B cell (primary cell): Measurements from ENCODE around the gene LRRC7. TPM values are rescaled to one million over a fixed set of nuclear protein-coding genes. Genes with fewer than 3 reads are reported as not detected.

Experiments used
- ATAC-seq: fragments of 200-7000 bp; cut with Tn5 transposase; one replicate; pipeline ENCODE4 v1.10.0; 2021; ENCODE audit warnings: low read depth, mild to moderate bottlenecking, moderate number of reproducible peaks, moderate library complexity
- CTCF ChIA-PET: fragments of 350-600 bp; sonication (Branson Sonifier 250); formaldehyde crosslinking; loops from one replicate; lab custom pipeline; 2021; ENCODE audit warnings: antibody characterized with exemption, inconsistent platforms; lab: Charles Lee
- POLR2A ChIA-PET: fragments of 350-600 bp; sonication (Branson Sonifier 250); formaldehyde crosslinking; loops from one replicate; lab custom pipeline; 2021; ENCODE audit warnings: antibody characterized with exemption; lab: Charles Lee
- DNase-seq: peaks from one replicate; pipeline ENCODE4 v3.0.0; 2013
- H2AFZ ChIP-seq: 2 replicates; pipeline ENCODE4 v1.6.1; 2012; ENCODE audit warnings: mild to moderate bottlenecking, low read depth, low read length; ENCODE audit not compliant: insufficient read depth, poor library complexity, severe bottlenecking
- H3K27ac ChIP-seq, 2 donors: 1 replicate in 1 of 2; 2 replicates in 1 of 2; pipeline ENCODE4 v1.5.1; 2012 to 2013; ENCODE audit warnings: low read length in 2 of 2, mild to moderate bottlenecking in 2 of 2, moderate library complexity in 1 of 2
- H3K27me3 ChIP-seq, 4 experiments: fragments of 200-600 bp in 1 of 4; sonication (generic) in 1 of 4; replicated peaks in 1 of 4; 1 replicate in 2 of 4; 2 replicates in 2 of 4; pipeline versions ENCODE4 v1.6.1 to v1.7.0; 2013 to 2016; ENCODE audit warnings: low read length in 3 of 4, mild to moderate bottlenecking in 2 of 4, mixed read lengths in 1 of 4, moderate library complexity in 1 of 4; ENCODE audit not compliant: insufficient read depth in 4 of 4, control insufficient read depth in 3 of 4; ENCODE audit errors: control extremely low read depth in 1 of 4
- H3K36me3 ChIP-seq, 2 experiments: replicated peaks in 1 of 2; 1 replicate in 1 of 2; 2 replicates in 1 of 2; pipeline versions ENCODE4 v1.6.1 to v1.7.1; 2013; ENCODE audit warnings: low read length in 1 of 2; ENCODE audit not compliant: insufficient read depth in 2 of 2, control insufficient read depth in 1 of 2; ENCODE audit errors: control extremely low read depth in 1 of 2, extremely low read depth in 1 of 2
- H3K4me1 ChIP-seq, 2 donors: fragments of 200-600 bp in 1 of 2; sonication (generic) in 1 of 2; 1 replicate in 1 of 2; 2 replicates in 1 of 2; pipeline versions ENCODE4 v1.5.1 to v1.6.1; 2013 to 2017; ENCODE audit warnings: low read length in 2 of 2; ENCODE audit not compliant: control insufficient read depth in 2 of 2, insufficient read depth in 2 of 2
- H3K4me2 ChIP-seq: replicated peaks from 2 replicates; pipeline ENCODE3; 2012; ENCODE audit warnings: mild to moderate bottlenecking, low read depth, low read length; ENCODE audit not compliant: poor library complexity, severe bottlenecking
- H3K4me3 ChIP-seq, 5 experiments: fragments of 200-600 bp in 1 of 5; sonication (generic) in 1 of 5; 1 replicate in 3 of 5; 2 replicates in 2 of 5; pipeline versions ENCODE4 v1.5.1 to v1.7.0; 2011 to 2016; ENCODE audit warnings: low read length in 4 of 5, mild to moderate bottlenecking in 4 of 5, low read depth in 2 of 5, control low read depth in 1 of 5, moderate library complexity in 1 of 5; ENCODE audit not compliant: insufficient read depth in 1 of 5; ENCODE audit errors: control extremely low read depth in 1 of 5, extremely low read depth in 1 of 5
- H3K79me2 ChIP-seq: fragments of 200-600 bp; sonication (generic); one replicate; pipeline ENCODE4 v1.6.0; 2016; ENCODE audit warnings: low read length; ENCODE audit not compliant: control insufficient read depth, insufficient read depth
- H3K9ac ChIP-seq: fragments of 200-600 bp; sonication (generic); 2 replicates; pipeline ENCODE4 v1.6.1; 2017; ENCODE audit warnings: mild to moderate bottlenecking, low read length, moderate library complexity
- H3K9me3 ChIP-seq, 3 donors: one replicate each; pipeline versions ENCODE4 v1.6.1 to v1.7.1; 2013; ENCODE audit warnings: low read length in 2 of 3; ENCODE audit not compliant: control insufficient read depth in 2 of 3, insufficient read depth in 1 of 3; ENCODE audit errors: control extremely low read depth in 1 of 3
- H4K20me1 ChIP-seq: 2 replicates; pipeline ENCODE4 v1.6.0; 2012; ENCODE audit warnings: mild to moderate bottlenecking, low read length; ENCODE audit not compliant: insufficient read depth, control insufficient read depth, poor library complexity, severe bottlenecking
- H3K27ac Mint-ChIP-seq: one replicate; pipeline ENCODE4 v1.8.0; 2021; ENCODE audit warnings: mixed read lengths
- H3K27me3 Mint-ChIP-seq: one replicate; pipeline ENCODE4 v1.8.0; 2021; ENCODE audit warnings: mixed read lengths
- H3K4me1 Mint-ChIP-seq: one replicate; pipeline ENCODE4 v1.8.0; 2021; ENCODE audit warnings: mixed read lengths
- H3K4me3 Mint-ChIP-seq: one replicate; pipeline ENCODE4 v1.8.0; 2021; ENCODE audit warnings: mixed read lengths
- H3K9me3 Mint-ChIP-seq: one replicate; pipeline ENCODE4 v1.8.0; 2022; ENCODE audit warnings: mixed read lengths; ENCODE audit not compliant: insufficient read depth
- EZH2 ChIP-seq: IDR thresholded peaks from 2 replicates; pipeline ENCODE4 v1.6.1; 2012; ENCODE audit warnings: borderline replicate concordance, low read depth, mild to moderate bottlenecking, moderate library complexity, low read length; ENCODE audit not compliant: insufficient read depth, poor library complexity, severe bottlenecking
- WGBS: methylation state at CpG from one replicate; pipeline ENCODE4 v1.1.5; 2013; ENCODE audit warnings: missing lambda C conversion rate; ENCODE audit not compliant: insufficient coverage; 5-methylcytosine and 5-hydroxymethylcytosine counted together
- intact Hi-C: fragments of 100-400 bp; cut with micrococcal nuclease; formaldehyde crosslinking; loops from one replicate; pipeline ENCODE4 v1.10.0; 2022
- polyA plus RNA-seq: library from polyadenylated mRNA; depleted of rRNA; stranded (reverse); fragments of >200 nt; gene quantifications from 2 replicates; pipeline ENCODE4 v1.2.3, GENCODE V29; 2012
- total RNA-seq, 2 donors: library from RNA; stranded (reverse); fragments of 120-200 nt in 1 of 2; gene quantifications; 1 replicate in 1 of 2; 2 replicates in 1 of 2; pipeline versions ENCODE4 v1.2.3 to v1.2.4, GENCODE V29; 2013 to 2022
- TF ChIP-seq, protein P1 (sequence below): fragments of 200-600 bp; IDR thresholded peaks from one replicate; pipeline ENCODE4 v1.8.0; 2022; ENCODE audit warnings: antibody characterized with exemption, mild to moderate bottlenecking

The LRRC7 gene
- total and polyA plus RNA-seq, 2 donors (not counting 1 experiment from before 2014, with no cell fraction given): not detected

- CTCF ChIA-PET: no interaction called here
- H3K4me1 ChIP-seq: no peaks in the 10 kb centered on the region
- H3K27ac ChIP-seq: no peak overlapping the region
- no peaks in the 10 kb centered on the region for H3K9me3 ChIP-seq
- no peaks in the 10 kb centered on the region for H3K79me2 ChIP-seq
- Mint-ChIP-seq H3K4me3 (no peak overlapping the region), H3K4me1 (no peaks in the 10 kb centered on the region), H3K27ac (no peak overlapping the region), H3K27me3 (no peaks in the 10 kb centered on the region), H3K9me3 (no peaks in the 10 kb centered on the region)
- H2AFZ ChIP-seq: no peak overlapping the region
- intact Hi-C loops: no loop called here
- H3K27me3 ChIP-seq: no peaks in the 10 kb centered on the region
- ATAC-seq (no peak), DNase-seq (no peak)
- WGBS: 95% methylated on average over 3 of the region's 5 CpGs
- H4K20me1 ChIP-seq: no peaks in the 10 kb centered on the region
- POLR2A ChIA-PET: no interaction called here
- H3K36me3 ChIP-seq: no peaks in the 10 kb centered on the region
- H3K9ac ChIP-seq: no peak overlapping the region
- TF ChIP-seq, protein P1, sequence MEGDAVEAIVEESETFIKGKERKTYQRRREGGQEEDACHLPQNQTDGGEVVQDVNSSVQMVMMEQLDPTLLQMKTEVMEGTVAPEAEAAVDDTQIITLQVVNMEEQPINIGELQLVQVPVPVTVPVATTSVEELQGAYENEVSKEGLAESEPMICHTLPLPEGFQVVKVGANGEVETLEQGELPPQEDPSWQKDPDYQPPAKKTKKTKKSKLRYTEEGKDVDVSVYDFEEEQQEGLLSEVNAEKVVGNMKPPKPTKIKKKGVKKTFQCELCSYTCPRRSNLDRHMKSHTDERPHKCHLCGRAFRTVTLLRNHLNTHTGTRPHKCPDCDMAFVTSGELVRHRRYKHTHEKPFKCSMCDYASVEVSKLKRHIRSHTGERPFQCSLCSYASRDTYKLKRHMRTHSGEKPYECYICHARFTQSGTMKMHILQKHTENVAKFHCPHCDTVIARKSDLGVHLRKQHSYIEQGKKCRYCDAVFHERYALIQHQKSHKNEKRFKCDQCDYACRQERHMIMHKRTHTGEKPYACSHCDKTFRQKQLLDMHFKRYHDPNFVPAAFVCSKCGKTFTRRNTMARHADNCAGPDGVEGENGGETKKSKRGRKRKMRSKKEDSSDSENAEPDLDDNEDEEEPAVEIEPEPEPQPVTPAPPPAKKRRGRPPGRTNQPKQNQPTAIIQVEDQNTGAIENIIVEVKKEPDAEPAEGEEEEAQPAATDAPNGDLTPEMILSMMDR: no peak
- no peak for TF ChIP-seq EZH2
- H3K4me2 ChIP-seq: no peak overlapping the region
- no peak overlapping the region for H3K4me3 ChIP-seq
These were observed 293.9 kb downstream of the LRRC7 start for GRCh38 chr1:69861641-69862040.

GRCh38 chr1:69862906-69863305 is 295.2 kb downstream of the LRRC7 start:
- ChIA-PET POLR2A (no interaction called here), CTCF (no interaction called here)
- no peaks in the 10 kb centered on the region for H3K4me1 Mint-ChIP-seq
- Histone ChIP-seq H3K9ac (no peak overlapping the region), H3K4me3 (no peak overlapping the region), H3K27ac (no peak overlapping the region), H3K36me3 (no peaks in the 10 kb centered on the region), H3K4me2 (no peak overlapping the region), H3K9me3 (no peaks in the 10 kb centered on the region), H3K27me3 (no peaks in the 10 kb centered on the region), H3K79me2 (no peaks in the 10 kb centered on the region), H3K4me1 (no peaks in the 10 kb centered on the region), H4K20me1 (no peaks in the 10 kb centered on the region), H2AFZ (no peak overlapping the region)
- DNase-seq (no peak), ATAC-seq (no peak)
- intact Hi-C loops: no loop called here
- TF ChIP-seq, protein P1: no peak
- TF ChIP-seq EZH2: no peak
- H3K9me3 Mint-ChIP-seq: no peaks in the 10 kb centered on the region
- 93% methylated on average over 1 of the region's 1 CpG for WGBS
- H3K4me3 Mint-ChIP-seq: no peak overlapping the region
- no peak overlapping the region for H3K27ac Mint-ChIP-seq
- H3K27me3 Mint-ChIP-seq: no peaks in the 10 kb centered on the region
